GM18526 (cell line): Measurements from ENCODE around the gene MTCH2.

ENCODE experiments used
- POLR2A ChIP-seq: IDR thresholded peaks from 3 replicates; pipeline ENCODE4 v1.6.1; 2011; ENCODE audit not compliant: insufficient read length; ENCODE audit errors: extremely low read depth

The MTCH2 gene

GRCh38 chr11:47599902-47600301, 42.5 kb downstream of the MTCH2 start:
- no peak for TF ChIP-seq POLR2A

DNA sequence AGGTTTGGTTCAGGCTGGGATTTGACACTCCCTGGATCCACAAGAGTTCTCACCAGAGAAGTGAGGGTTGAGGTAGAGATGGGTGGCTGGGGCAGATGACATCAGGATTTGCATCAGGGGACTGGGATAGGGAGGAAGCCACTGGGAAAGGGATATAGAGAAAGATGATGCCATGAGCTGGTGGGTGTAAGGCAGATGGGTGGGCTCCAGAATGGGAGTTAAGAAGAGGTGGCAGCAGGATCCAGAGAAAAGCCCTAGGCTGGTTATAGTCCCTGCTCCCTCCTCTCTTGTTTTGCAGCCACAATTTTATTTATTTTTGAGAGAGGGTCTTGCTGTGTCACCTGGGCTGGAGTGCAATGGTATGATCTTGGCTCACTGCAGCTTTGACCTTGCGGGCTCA, 46.4 kb downstream of the MTCH2 start:
- no peak for TF ChIP-seq POLR2A

DNA sequence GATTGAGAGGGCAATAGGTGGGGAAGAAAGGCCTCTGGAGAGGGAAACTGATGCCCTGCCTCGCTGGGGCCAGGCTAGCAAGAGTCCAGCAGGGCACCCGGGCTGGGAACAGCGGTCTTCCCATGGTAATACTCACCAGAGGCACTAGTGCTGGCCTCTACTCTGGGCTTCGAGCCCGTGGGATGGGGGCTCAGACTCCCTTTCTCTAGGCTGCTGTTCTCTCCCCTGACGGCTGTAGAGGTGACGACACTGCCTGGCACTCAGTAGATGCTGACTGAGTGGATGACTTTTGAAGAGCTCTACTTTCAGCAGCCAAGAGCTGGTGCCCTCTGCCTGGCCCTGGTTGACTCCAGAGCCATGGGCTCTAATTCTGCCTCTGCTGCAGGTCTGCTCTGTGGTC, 47.3 kb downstream of the MTCH2 start:
- no peak for TF ChIP-seq POLR2A

DNA sequence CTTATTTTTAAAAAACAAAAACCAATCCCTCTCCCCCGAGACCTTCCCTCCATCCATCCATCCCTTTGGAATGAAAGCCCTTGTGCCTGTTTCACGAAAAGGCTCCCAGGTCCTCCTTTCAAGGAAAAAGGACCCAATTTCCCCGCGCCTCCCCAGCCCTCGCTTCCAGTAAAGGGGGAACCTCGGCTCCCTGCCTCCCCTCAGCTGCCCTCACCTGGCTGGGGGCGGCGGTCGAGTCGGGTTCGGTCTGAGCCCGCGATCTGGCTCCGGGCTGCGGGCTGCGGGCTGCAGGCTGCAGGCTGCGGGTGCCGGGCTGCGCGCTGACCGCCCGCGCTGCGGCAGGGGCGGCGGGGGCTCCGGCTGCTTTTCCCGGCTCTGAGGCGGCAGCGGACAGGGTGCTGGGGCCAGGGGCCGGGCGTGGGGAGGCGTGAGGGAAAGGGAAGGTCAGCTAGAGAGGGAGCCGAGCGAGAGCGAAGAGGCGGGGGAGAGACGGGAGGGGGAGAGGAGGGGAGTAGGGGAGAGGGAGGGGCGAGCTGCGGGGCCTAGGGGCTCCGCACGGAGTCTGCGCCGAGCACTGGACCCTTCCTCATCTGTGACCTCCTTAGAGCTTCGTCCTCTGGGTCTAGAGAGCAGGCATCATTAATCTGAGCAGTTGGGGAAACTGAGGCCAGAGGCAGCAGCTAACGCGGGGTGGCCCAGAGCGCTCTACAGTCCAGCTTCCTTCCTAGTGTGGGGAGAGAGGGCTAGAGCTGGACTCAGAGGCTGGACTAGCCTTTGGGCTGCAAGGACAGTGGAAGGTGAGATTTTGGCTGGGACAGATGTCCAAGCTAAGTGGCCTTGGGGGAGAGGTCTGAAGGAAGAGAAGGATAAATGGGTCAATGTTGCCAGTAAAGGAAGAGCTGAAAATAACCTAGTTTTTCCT, 48.2 kb downstream of the MTCH2 start, which contains the start of gene C1QTNF4:
C1QTNF4 (minus strand) TSS at position 478 of the 922 bp plus-strand sequence. CDS start 3,601 bp downstream, outside the sequence.
- no peak for TF ChIP-seq POLR2A

GRCh38 chr11:47593492-47593933, 48.8 kb downstream of the MTCH2 start:
- no peak for TF ChIP-seq POLR2A

- no peak for TF ChIP-seq POLR2A
These were observed 49.4 kb downstream of the MTCH2 start for GRCh38 chr11:47592970-47593369.

DNA sequence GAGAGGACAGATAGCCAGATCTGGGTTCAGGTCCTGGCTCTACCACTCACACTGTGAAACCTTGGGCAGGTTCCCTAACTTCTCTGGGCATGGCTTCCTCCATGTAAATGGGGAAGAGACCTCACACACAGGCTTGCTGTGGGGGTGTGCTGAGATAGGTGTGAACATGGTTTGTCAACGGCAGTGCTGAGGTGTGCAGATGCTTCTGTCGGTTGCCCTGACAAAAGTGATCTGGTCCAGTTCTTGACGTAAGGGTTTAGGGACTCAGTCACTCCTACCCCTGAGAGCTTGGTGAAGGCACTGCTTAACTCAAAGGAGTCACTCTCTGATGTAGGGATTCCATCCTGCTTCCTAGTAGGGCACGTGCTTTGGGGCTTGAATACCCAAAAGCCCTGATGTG, 50.1 kb downstream of the MTCH2 start:
- no peak for TF ChIP-seq POLR2A

DNA sequence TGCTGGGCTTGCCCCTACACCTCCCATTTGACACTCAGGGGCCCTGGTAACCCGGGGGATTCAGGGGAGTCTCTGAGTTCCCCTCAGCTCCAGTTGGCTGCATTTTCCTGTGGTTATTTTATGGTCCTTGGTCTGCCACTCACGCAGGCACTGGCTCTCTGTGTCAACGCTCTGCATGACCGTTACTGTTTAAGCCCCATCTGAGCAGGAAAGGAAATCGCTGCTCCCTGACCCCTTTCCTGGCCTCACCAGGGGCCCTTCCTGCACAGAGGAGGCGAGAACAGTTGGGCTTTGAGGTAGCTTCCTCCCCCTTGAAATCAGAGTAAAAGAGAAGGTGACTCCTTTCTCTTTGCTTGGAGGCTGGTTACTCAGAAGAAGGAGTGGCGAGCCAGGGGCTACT, 50.6 kb downstream of the MTCH2 start:
- TF ChIP-seq POLR2A, result no peak

- no peak for TF ChIP-seq POLR2A
These were observed 52.1 kb downstream of the MTCH2 start for GRCh38 chr11:47589977-47590861.

DNA sequence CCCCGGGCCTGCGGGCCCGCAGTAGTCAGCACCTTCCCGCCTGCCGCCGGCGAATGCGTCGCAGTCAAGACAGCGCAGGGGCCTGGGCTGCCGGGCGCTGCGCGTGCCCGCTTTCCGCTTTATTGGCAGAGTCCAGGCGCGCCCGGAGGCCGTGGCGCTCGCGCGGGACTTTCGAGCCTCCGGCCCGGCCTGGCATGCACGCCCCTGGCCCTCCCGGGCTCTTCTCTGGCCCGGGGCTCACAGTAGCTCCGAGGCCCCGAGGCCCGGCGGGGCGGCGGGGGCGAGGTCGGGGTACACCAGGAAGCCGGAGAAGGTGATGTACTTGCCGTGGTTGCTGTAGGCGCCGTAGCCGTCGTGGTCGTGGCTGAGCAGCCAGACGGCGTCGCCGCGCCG, 52.8 kb downstream of the MTCH2 start:
- no peak for TF ChIP-seq POLR2A

GRCh38 chr11:47589118-47589517, 53.2 kb downstream of the MTCH2 start:
- TF ChIP-seq POLR2A, result no peak

DNA sequence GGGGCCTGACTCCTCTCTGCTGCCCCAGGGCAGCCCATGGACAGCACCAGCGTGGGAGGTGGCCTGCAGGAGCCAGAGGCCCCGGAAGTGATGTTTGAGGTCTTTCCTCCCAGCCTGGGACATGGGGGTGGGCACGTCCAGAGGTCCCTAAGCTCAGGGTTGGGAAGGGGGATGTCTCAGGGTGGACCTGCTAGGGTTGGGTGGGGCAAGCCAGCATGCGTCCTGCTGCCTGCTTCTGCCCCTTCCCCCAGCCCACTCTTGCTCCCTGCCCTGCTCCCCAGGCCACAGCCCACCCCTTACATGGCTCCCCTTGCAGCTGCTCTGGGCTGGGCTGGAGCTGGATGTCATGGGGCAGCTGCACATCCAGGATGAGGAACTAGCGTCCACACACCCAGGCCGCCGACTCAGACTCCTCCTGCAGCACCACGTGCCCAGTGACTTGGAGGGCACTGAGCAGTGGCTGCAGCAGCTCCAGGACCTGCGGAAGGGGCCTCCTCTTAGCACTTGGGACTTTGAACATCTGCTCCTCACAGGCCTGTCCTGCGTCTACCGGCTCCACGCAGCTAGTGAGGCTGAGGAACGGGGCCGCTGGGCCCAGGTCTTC, 54.5 kb downstream of the MTCH2 start:
- no peak for TF ChIP-seq POLR2A

DNA sequence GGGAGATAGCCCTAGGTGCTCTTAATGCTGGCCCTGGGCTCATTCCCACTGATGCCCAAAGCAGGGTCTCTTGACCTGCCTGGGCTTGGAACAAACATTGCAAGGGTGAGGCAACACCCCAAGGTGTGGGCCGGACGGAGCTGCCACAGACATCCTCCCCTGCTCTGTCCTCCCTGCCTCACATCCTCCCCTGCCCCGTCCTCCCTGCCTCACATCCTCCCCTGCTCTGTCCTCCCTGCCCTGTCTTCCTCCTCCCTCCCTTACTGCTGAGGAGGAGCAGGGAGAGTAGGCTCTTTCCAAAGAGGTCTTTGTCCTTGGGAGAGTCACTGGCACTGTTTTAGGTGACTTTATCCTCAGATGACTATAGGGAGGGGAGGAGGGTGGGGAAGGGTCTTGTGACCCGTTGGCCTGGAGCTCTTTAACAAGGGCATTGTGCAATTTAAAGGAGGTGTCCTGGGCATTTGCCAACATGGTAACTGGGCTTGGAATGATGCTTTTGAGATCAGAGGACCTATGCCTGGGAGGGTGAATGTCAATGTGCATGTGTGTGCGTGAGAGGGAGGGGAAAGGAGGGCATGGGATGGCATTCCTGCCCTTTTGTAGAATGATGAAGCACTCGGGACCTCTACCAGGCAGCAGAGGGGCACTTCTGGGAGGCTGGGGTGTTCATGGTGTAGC, 55.2 kb downstream of the MTCH2 start:
- TF ChIP-seq POLR2A, result no peak

- no peak for TF ChIP-seq POLR2A
These were observed 56.1 kb downstream of the MTCH2 start, which contains the start of gene FAM180B for GRCh38 chr11:47586098-47586855. TSS of gene FAM180B (plus strand) at chr11:47586678. CDS start at chr11:47586769, 91 bp downstream.
